Stimulated activated naive CD8-positive, alpha-beta T cell treated with anti-CD3 and anti-CD28 coated beads, Interleukin-15, Interleukin-2, amounts not matched to agents 100 U/mL and 50 U/mL, for 24 hours (primary cell): ENCODE data around the gene LATS1.

Experiments used
- ATAC-seq: fragments of 150-1000 bp; cut with Tn5 transposase; one replicate; pipeline ENCODE4 v1.10.0; 2021
- DNase-seq: peaks from one replicate; pipeline ENCODE4 v3.0.0; 2021

Gene LATS1

DNA sequence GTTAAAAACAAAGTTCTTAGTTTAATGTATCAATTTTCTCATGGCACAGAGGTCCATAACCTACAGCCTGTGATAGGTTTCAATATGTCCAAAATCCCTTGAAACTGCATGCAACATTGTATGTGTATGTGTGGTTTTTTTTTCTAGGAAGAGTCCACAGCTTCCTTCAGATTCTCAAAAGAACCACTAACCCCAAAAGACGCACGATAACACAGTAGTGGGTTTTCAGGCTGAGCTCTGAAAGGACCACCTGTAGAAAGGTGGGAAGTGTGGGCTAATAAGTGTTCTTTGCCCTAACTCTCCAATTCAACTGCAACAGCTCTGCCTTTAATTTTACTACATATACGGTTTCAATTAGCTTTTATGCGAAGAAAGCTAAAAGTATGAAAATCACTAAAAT, 57.9 kb downstream of the LATS1 start:
- DNase-seq (no peak), ATAC-seq (no peak)

DNA sequence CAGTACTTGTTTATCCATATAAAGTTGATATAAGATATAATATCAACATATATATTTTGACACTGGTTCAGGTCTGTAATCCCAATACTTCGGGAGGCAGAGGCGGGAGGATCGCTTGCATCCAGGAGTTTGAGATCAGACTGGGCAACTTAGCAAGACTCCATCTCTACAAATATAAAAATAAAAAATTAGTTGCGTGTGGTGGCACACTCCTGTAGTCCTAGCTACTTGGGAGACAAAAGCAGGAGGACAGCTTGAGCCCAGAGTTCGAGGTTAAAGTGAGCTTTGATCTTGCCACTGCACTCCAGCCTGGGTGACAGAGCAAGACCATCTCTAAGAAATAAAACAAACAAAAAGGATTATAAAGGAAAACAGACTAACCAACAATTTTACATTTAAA, 60.5 kb downstream of the LATS1 start:
- no peak for DNase-seq

GRCh38 chr6:149651056-149651455, 66.8 kb downstream of the LATS1 start:
- ATAC-seq: no peak
- no peak for DNase-seq

More for the DNA sequence above, 60.5 kb downstream of the LATS1 start:
- ATAC-seq: no peak

DNA sequence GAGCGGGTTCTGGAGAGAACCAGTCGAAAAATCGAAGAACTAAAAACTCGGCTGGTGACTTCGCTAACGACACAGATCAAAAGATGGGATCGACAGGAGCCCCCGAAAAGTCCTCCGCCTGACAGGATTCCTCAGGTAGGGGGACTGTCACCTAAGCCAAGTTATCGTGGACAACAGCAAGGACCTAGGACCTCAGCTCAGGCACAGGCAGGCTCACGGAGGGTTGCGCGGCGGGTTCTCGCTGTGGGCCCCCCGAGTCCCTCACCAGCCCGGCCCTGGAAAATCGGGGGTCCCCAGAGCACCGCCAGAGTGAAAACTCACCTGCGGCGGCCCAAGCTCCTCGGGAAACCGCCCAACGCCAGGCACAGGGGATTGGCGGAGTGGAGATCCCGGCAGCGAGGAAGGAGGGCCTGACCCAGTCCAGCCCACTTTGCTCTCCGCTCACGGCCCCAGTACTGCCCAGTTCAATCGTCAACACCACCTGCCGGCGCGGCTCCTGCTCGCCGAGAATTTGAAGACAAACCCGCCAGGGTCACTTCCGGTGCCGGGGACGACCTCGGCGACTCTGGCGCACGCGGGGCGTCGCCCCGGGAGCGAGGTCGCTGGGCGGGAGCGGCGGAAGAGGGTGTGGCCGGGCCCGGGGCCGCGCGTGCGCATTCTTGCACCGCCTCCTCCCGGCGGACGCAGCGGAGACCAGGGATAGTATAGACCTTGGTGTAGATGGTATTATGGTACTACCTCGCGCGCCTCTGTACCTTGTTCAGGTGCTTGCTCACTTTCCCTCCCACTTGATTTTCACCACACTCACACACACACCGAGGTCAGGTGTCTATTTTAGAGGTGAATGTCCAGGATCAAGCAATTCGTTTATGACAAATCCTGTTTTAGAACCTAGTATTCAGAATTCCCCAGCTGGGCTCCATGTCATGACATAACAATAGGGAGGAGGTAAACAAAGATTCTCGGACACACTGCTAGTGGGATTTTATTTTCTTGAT, 69.5 kb downstream of the LATS1 start, which contains the start of gene KATNA1:
Gene KATNA1, minus strand, starts transcription at position 567 of the 998 bp plus-strand sequence. CDS start 10,167 bp downstream, outside the sequence.
- peak; percentile 92 for DNase-seq
- ATAC-seq: peak; percentile 95

- DNase-seq: no peak
Measured at GRCh38 chr6:149646599-149646998, 71.3 kb downstream of the LATS1 start.

DNA sequence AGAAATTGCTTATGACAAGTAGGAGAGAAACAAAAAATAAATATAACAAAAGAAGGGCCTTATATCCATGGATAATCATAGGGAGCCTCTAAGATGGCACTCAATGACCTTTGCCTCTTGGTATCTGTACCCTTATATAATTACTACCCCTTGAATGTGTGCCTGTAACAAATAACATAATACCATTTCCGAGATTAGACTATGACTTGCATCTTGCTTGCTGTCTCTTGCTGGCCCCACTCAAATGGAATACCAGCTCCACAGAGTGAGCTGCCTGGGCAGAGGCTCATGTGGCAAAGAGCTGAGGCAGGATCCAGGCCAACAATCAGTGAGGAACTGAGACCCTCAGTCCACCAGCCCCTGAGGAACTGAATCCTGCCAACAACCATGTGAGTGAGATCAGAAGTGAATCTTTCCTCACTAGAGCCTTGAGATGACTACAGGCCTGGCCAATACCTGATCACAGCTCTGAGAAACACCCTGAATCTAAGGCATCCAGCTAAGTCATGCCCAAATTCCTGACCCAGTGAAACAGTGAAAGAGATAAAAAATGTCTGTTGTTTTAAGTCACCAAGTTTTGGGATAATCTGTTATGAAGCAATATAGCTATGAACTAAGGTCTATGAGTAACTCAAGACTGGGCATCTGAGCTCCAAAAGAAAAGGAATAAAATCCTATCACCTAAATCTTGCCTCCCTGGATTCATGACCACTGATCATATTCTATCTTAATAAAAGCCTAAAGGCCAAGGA, 74.9 kb downstream of the LATS1 start:
- DNase-seq: no peak
- ATAC-seq: no peak

More at GRCh38 chr6:149646599-149646998, 71.3 kb downstream of the LATS1 start:
- ATAC-seq: no peak

- ATAC-seq (no peak), DNase-seq (no peak)
Measured at GRCh38 chr6:149636124-149636523, 81.8 kb downstream of the LATS1 start.

- ATAC-seq: no peak
- no peak for DNase-seq
Measured at GRCh38 chr6:149634315-149634714, 83.6 kb downstream of the LATS1 start.

DNA sequence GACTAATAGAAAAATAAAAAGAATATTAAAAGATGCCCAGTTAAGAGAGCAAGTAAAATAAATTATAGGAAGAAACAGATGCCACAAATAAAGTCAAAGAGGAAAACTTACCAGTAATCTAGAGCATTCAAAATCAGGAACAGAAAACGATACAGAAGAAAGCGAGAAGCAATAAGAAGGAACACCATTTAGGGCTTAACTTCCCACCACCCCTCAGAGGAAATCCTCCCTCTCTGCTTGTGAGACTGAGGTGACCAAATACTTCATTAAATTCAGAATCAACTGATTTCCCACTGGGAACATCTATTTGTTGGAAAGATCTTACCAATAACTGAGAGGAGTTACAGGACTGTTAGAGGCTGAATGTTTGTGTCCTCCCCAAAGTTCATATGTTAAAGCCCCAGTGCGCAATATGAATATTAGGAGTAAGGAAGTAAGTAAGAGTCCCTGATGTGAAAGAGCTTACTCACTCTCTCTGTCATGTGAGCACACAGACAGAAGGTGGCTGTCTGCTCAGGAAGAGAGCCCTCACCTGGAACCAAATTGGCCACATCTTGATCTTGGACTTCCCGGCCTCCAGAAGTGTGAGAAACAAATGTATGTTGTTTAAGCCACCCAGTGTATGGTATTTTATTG, 88.9 kb downstream of the LATS1 start:
- ATAC-seq: peak; percentile 49
- no peak for DNase-seq

- ATAC-seq: no peak
- DNase-seq: no peak
Measured at GRCh38 chr6:149627672-149628071, 90.2 kb downstream of the LATS1 start.

- ATAC-seq: no peak
- no peak for DNase-seq
Measured at GRCh38 chr6:149615805-149616204, 102.1 kb downstream of the LATS1 start.

GRCh38 chr6:149614337-149614736, 103.6 kb downstream of the LATS1 start:
- ATAC-seq (no peak), DNase-seq (no peak)

- ATAC-seq: no peak
- no peak for DNase-seq
Measured at GRCh38 chr6:149608381-149608982, 109.4 kb downstream of the LATS1 start.
